GM18873 (cell line): ENCODE data around the gene C10orf67.
"Not testable (repeated sequence)": the region's sequence is repeated elsewhere in the genome, so short reads cannot be mapped to it uniquely, and the experiment has no call there.

ENCODE experiments used
- ATAC-seq: cut with Tn5 transposase; IDR thresholded peaks from one replicate; pipeline ENCODE4 v1.9.1; 2021; ENCODE audit warnings: mild to moderate bottlenecking, moderate library complexity, moderate number of reproducible peaks; ENCODE audit not compliant: unreplicated experiment, low FRiP score

C10orf67 gene

GRCh38 chr10:23344241-23344841 lies at the start of gene C10orf67:
C10orf67 (minus strand) TSS chr10:23344797; CDS start chr10:23344774, 23 bp downstream.
- no peak for ATAC-seq

- ATAC-seq, result no peak
Measured at GRCh38 chr10:23391821-23392220, 47.2 kb upstream of the C10orf67 start.

GRCh38 chr10:23390809-23391208 lies 46.2 kb upstream of the C10orf67 start:
- no peak for ATAC-seq

- ATAC-seq, result not testable (repeated sequence)
Measured at GRCh38 chr10:23390408-23390807, 45.8 kb upstream of the C10orf67 start.

GRCh38 chr10:23387516-23387915 lies 42.9 kb upstream of the C10orf67 start:
- not testable (repeated sequence) for ATAC-seq

- no peak for ATAC-seq
Measured at GRCh38 chr10:23386052-23386451, 41.5 kb upstream of the C10orf67 start.

GRCh38 chr10:23384364-23384763 lies 39.8 kb upstream of the C10orf67 start:
- no peak for ATAC-seq

GRCh38 chr10:23383637-23384036 lies 39.0 kb upstream of the C10orf67 start:
- no peak for ATAC-seq

- ATAC-seq, result no peak
Measured at GRCh38 chr10:23381298-23382040, 36.9 kb upstream of the C10orf67 start.

GRCh38 chr10:23379686-23380085 lies 35.1 kb upstream of the C10orf67 start:
- ATAC-seq, result no peak

- ATAC-seq, result no peak
Measured at GRCh38 chr10:23376229-23376655, 31.6 kb upstream of the C10orf67 start.

- no peak for ATAC-seq
Measured at GRCh38 chr10:23375366-23375765, 30.8 kb upstream of the C10orf67 start.

GRCh38 chr10:23373156-23373555 lies 28.6 kb upstream of the C10orf67 start:
- ATAC-seq, result no peak

GRCh38 chr10:23371073-23371472 lies 26.5 kb upstream of the C10orf67 start:
- no peak for ATAC-seq

GRCh38 chr10:23370106-23370505 lies 25.5 kb upstream of the C10orf67 start:
- no peak for ATAC-seq

GRCh38 chr10:23368816-23369640 lies 24.4 kb upstream of the C10orf67 start:
- peak; percentile 73 for ATAC-seq

- no peak for ATAC-seq
Measured at GRCh38 chr10:23367896-23368595, 23.4 kb upstream of the C10orf67 start.

GRCh38 chr10:23365417-23366030 lies 20.9 kb upstream of the C10orf67 start:
- peak; percentile 27 for ATAC-seq

GRCh38 chr10:23364378-23364777 lies 19.8 kb upstream of the C10orf67 start:
- no peak for ATAC-seq

- no peak for ATAC-seq
Measured at GRCh38 chr10:23363793-23364135, 19.2 kb upstream of the C10orf67 start.
